Stimulated activated naive B cell treated with anti-CD40 and anti-IgM and Interleukin-4, amounts not matched to agents 10 μg/mL and 1 μg/mL and 100 μg/mL, for 72 hours (primary cell): Measurements from ENCODE around the gene TAAR2.
A peak's percentile ranks its signal among the peaks of the same experiment; 100 is the strongest.

Experiments used
- ATAC-seq, 2 donors: fragments of 150-1000 bp; cut with Tn5 transposase; replicated peaks; 2 replicates each; pipeline ENCODE4 v1.10.0; 2021; ENCODE audit warnings: moderate library complexity in 1 of 2
- DNase-seq: peaks from one replicate; pipeline ENCODE4 v3.0.0; 2021
- H3K27ac Mint-ChIP-seq: one replicate; pipeline ENCODE4 v1.8.0; 2022; ENCODE audit warnings: mild to moderate bottlenecking, mixed read lengths
- H3K27me3 Mint-ChIP-seq, 2 donors: one replicate each; pipeline ENCODE4 v1.8.0; 2022; ENCODE audit warnings: mixed read lengths in 2 of 2
- H3K36me3 Mint-ChIP-seq, 2 donors: one replicate each; pipeline ENCODE4 v1.8.0; 2022; ENCODE audit warnings: mixed read lengths in 2 of 2, mild to moderate bottlenecking in 1 of 2
- H3K4me1 Mint-ChIP-seq, 2 donors: one replicate each; pipeline ENCODE4 v1.8.0; 2022; ENCODE audit warnings: mixed read lengths in 2 of 2, mild to moderate bottlenecking in 1 of 2
- H3K4me3 Mint-ChIP-seq, 2 donors: one replicate each; pipeline ENCODE4 v1.8.0; 2022; ENCODE audit warnings: mild to moderate bottlenecking in 2 of 2, mixed read lengths in 2 of 2, moderate library complexity in 1 of 2
- H3K9me3 Mint-ChIP-seq, 2 donors: one replicate each; pipeline ENCODE4 v1.8.0; 2022; ENCODE audit warnings: mixed read lengths in 2 of 2, mild to moderate bottlenecking in 1 of 2

Gene TAAR2

GRCh38 chr6:132596201-132596600 lies 27.9 kb downstream of the TAAR2 start:
- no peak overlapping the region for H3K4me3 Mint-ChIP-seq
- H3K36me3 Mint-ChIP-seq, result no peaks in the 10 kb centered on the region
- no peak for DNase-seq
- peaks cover 8 to 18% of the 10 kb centered on the region in 2 donors for H3K27me3 Mint-ChIP-seq
- peaks cover 4 to 8% of the 10 kb centered on the region in 2 donors for H3K4me1 Mint-ChIP-seq
- H3K9me3 Mint-ChIP-seq, result peaks cover 0 to 2% of the 10 kb centered on the region in 2 donors
- H3K27ac Mint-ChIP-seq, result no peak overlapping the region
- no peak for ATAC-seq

- no peak for DNase-seq
- peak in 1 of 2 donors; percentile 33 for ATAC-seq
- H3K4me1 Mint-ChIP-seq, result peaks cover 4 to 8% of the 10 kb centered on the region in 2 donors
- H3K36me3 Mint-ChIP-seq, result no peaks in the 10 kb centered on the region
- no peak overlapping the region for H3K4me3 Mint-ChIP-seq
- peaks cover 8 to 16% of the 10 kb centered on the region in 2 donors for H3K27me3 Mint-ChIP-seq
- H3K9me3 Mint-ChIP-seq, result no peaks in the 10 kb centered on the region
- H3K27ac Mint-ChIP-seq, result no peak overlapping the region
These were observed 31.2 kb downstream of the TAAR2 start for GRCh38 chr6:132592855-132593254.

GRCh38 chr6:132590362-132590761 lies 33.7 kb downstream of the TAAR2 start:
- DNase-seq, result no peak
- Mint-ChIP-seq H3K36me3 (no peaks in the 10 kb centered on the region), H3K27ac (no peak overlapping the region), H3K27me3 (peaks cover 8 to 16% of the 10 kb centered on the region in 2 donors), H3K9me3 (no peaks in the 10 kb centered on the region), H3K4me1 (peaks cover 4 to 8% of the 10 kb centered on the region in 2 donors), H3K4me3 (no peak overlapping the region)
- no peak for ATAC-seq

GRCh38 chr6:132589454-132589853 lies 34.6 kb downstream of the TAAR2 start, which contains the start of gene TAAR5:
TAAR5 (minus strand) TSS chr6:132589741; CDS start chr6:132589686, 55 bp downstream.
- DNase-seq (no peak), ATAC-seq (no peak)
- Mint-ChIP-seq H3K36me3 (no peaks in the 10 kb centered on the region), H3K9me3 (no peaks in the 10 kb centered on the region), H3K27ac (no peak within 1 kb of the TSS), H3K4me3 (no peak within 1 kb of the TSS), H3K4me1 (peaks cover 4 to 8% of the 10 kb centered on the region in 2 donors), H3K27me3 (peaks cover 8 to 13% of the 10 kb centered on the region in 2 donors)

- Mint-ChIP-seq H3K27me3 (peaks cover 13 to 18% of the 10 kb centered on the region in 2 donors), H3K9me3 (no peaks in the 10 kb centered on the region), H3K4me3 (no peak overlapping the region)
These were observed 36.7 kb downstream of the TAAR2 start for GRCh38 chr6:132587424-132587823.

GRCh38 chr6:132584698-132585097 lies 39.4 kb downstream of the TAAR2 start:
- H3K36me3 Mint-ChIP-seq, result no peaks in the 10 kb centered on the region
- no peaks in the 10 kb centered on the region for H3K4me1 Mint-ChIP-seq
- H3K9me3 Mint-ChIP-seq, result peaks cover 0 to 5% of the 10 kb centered on the region in 2 donors
- no peak for ATAC-seq
- H3K4me3 Mint-ChIP-seq, result no peak overlapping the region
- H3K27me3 Mint-ChIP-seq, result peaks cover 18 to 26% of the 10 kb centered on the region in 2 donors
- H3K27ac Mint-ChIP-seq, result no peak overlapping the region
- no peak for DNase-seq

More at GRCh38 chr6:132587424-132587823, 36.7 kb downstream of the TAAR2 start:
- ATAC-seq (no peak), DNase-seq (no peak)
- Mint-ChIP-seq H3K27ac (no peak overlapping the region), H3K36me3 (no peaks in the 10 kb centered on the region), H3K4me1 (no peaks in the 10 kb centered on the region)

GRCh38 chr6:132571774-132572173 lies 52.3 kb downstream of the TAAR2 start:
- no peak for ATAC-seq
- Mint-ChIP-seq H3K36me3 (no peaks in the 10 kb centered on the region), H3K27me3 (peaks cover 21 to 33% of the 10 kb centered on the region in 2 donors), H3K9me3 (no peaks in the 10 kb centered on the region), H3K4me1 (no peaks in the 10 kb centered on the region), H3K4me3 (no peak overlapping the region), H3K27ac (no peak overlapping the region)
- no peak for DNase-seq

GRCh38 chr6:132570221-132570777 lies 53.8 kb downstream of the TAAR2 start, which contains the start of gene TAAR6:
TAAR6 (plus strand) TSS chr6:132570322; CDS start chr6:132570322, 0 bp downstream.
- H3K4me1 Mint-ChIP-seq, result no peaks in the 10 kb centered on the region
- no peaks in the 10 kb centered on the region for H3K36me3 Mint-ChIP-seq
- H3K27me3 Mint-ChIP-seq, result peaks cover 21 to 33% of the 10 kb centered on the region in 2 donors
- no peaks in the 10 kb centered on the region for H3K9me3 Mint-ChIP-seq
- H3K4me3 Mint-ChIP-seq, result no peak within 1 kb of the TSS
- ATAC-seq (no peak), DNase-seq (no peak)
- H3K27ac Mint-ChIP-seq, result no peak within 1 kb of the TSS

- no peak for DNase-seq
- H3K36me3 Mint-ChIP-seq, result no peaks in the 10 kb centered on the region
- no peak overlapping the region for H3K27ac Mint-ChIP-seq
- peaks cover 25 to 36% of the 10 kb centered on the region in 2 donors for H3K27me3 Mint-ChIP-seq
- H3K9me3 Mint-ChIP-seq, result no peaks in the 10 kb centered on the region
- no peak for ATAC-seq
- H3K4me3 Mint-ChIP-seq, result no peak overlapping the region
- no peaks in the 10 kb centered on the region for H3K4me1 Mint-ChIP-seq
These were observed 54.9 kb downstream of the TAAR2 start for GRCh38 chr6:132569170-132569569.

GRCh38 chr6:132568611-132569010 lies 55.5 kb downstream of the TAAR2 start:
- no peak for ATAC-seq
- H3K27me3 Mint-ChIP-seq, result peaks cover 22 to 31% of the 10 kb centered on the region in 2 donors
- no peak overlapping the region for H3K27ac Mint-ChIP-seq

GRCh38 chr6:132567566-132567965 lies 56.5 kb downstream of the TAAR2 start:
- H3K9me3 Mint-ChIP-seq, result no peaks in the 10 kb centered on the region
- peaks cover 21 to 26% of the 10 kb centered on the region in 2 donors for H3K27me3 Mint-ChIP-seq
- H3K4me3 Mint-ChIP-seq, result no peak overlapping the region
- H3K4me1 Mint-ChIP-seq, result no peaks in the 10 kb centered on the region
- DNase-seq, result no peak
- H3K27ac Mint-ChIP-seq, result no peak overlapping the region
- no peaks in the 10 kb centered on the region for H3K36me3 Mint-ChIP-seq
- no peak for ATAC-seq

More at GRCh38 chr6:132568611-132569010, 55.5 kb downstream of the TAAR2 start:
- no peak overlapping the region for H3K4me3 Mint-ChIP-seq
- H3K9me3 Mint-ChIP-seq, result no peaks in the 10 kb centered on the region
- no peaks in the 10 kb centered on the region for H3K4me1 Mint-ChIP-seq
- DNase-seq, result no peak
- no peaks in the 10 kb centered on the region for H3K36me3 Mint-ChIP-seq
